Measurements from ENCODE around the gene DZIP1L.
"Not testable (repeated sequence)": the region's sequence is repeated elsewhere in the genome, so short reads cannot be mapped to it uniquely, and the experiment has no call there.

The DZIP1L gene, protein sequence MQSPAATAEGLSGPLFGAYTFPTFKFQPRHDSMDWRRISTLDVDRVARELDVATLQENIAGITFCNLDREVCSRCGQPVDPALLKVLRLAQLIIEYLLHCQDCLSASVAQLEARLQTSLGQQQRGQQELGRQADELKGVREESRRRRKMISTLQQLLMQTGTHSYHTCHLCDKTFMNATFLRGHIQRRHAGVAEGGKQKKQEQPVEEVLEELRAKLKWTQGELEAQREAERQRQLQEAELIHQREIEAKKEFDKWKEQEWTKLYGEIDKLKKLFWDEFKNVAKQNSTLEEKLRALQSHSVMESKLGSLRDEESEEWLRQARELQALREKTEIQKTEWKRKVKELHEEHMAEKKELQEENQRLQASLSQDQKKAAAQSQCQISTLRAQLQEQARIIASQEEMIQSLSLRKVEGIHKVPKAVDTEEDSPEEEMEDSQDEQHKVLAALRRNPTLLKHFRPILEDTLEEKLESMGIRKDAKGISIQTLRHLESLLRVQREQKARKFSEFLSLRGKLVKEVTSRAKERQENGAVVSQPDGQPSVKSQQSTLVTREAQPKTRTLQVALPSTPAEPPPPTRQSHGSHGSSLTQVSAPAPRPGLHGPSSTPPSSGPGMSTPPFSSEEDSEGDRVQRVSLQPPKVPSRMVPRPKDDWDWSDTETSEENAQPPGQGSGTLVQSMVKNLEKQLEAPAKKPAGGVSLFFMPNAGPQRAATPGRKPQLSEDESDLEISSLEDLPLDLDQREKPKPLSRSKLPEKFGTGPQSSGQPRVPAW

DNA sequence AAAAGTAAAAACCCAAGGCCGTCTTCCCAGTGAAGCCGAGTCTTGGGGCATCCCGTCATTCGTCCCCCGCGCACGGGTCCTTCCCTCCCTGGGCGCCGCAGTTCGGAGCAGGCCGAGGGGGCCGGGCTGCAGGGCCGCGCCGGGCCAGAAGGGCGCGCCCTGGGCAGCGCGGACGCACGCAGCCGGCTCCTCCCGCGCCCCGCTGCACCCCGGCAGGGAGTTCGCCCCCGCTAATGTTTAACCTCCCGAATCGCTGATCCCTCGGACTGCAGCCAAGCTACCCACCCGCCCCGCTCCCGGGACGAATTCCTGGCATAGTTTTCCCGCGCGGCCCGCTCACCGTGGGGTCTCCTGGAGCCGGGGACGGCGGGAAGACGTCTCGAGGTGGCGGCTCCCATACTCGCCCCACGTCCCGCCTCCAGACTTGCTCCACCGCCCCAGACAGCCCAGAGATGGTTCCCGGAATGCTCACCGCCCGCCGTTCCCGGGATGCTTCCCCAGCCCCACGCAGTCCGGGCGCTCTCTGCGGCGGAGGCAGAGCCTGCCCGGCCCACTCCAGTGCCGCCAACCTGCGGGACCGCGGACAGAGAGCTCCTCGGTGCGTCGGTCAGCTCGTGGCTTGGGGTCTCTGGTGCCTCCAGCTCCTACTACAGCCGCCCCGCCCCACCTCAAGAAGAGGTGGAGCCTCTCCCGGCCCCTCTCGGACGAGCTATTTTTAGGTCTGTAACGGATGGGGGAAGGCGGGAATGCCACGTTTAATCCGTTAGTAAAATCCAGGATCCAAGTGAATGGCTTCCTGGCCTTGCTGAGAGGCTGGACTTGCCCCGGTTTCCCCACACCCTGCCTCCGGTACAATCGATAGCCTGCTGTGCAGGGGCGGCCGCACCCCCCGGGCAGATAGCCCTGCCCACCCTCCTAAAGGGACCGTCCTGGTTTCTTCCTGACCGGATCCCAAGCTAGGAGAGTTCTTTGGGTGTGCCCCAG lies at the start of gene DZIP1L:
Gene DZIP1L, minus strand, starts transcription at position 621 of the 984 bp plus-strand sequence. CDS start 11,637 bp downstream, outside the sequence.
- peak; percentile 80 for DNase-seq (ENCODE audit: low spot score)

DNA sequence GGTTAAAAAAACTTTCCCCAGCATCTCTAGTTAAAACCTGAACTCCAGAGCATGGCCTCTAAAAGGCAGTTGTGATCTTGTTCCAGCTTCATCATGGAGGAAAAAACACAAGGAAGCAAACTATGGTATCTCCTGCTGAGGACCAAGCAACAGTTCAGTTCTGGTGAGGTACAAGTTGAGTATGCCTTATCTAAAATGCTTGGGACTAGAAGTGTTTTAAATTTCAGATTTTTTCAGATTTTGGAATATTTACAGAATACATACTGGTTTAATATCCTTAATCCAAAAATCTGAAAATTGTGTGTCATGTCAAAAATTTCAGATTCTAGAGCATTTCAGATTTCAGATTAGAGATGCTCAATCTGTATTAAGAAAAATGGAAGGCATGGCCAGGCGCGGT lies 49.7 kb upstream of the DZIP1L start:
- no peak for DNase-seq (ENCODE audit: low spot score)

DNA sequence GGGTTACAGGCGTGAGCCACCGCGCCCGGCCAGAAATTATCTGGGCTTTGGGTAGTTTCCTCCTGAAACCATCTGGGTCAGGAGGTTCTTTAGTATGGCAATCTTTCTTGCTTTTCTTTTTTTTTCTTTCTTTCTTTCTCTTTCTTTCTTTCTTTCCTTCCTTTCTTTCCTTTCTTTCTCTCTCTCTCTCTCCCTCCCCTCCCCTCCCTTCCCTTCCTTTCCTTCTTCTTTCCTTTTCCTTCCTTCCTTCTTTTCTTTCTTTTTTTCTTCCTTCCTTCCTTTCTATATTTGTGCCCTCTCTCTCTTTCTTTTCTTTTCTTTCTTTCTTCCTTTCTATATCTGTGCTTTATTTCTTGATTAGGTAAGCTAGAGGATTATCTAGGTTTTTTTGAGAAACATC lies 42.3 kb upstream of the DZIP1L start:
- no peak for DNase-seq (ENCODE audit: low spot score)

DNA sequence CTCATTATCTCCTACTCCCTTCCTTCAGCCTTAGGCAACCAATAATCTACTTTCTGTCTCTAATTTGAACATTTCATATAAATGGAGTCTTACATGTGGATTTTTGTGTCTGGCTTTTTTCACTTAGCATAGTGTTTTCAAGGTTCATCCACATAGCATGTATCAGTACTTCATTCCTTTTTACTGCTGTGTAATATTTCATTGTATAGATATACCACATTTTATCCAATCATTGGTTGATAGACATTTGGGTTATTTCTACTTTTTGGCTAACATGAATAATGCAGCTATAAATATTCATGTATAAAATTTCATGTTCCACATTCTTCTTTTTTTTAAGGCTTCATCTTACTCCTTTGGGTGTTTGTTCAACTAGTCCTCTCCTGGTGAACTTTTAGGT lies 39.1 kb upstream of the DZIP1L start:
- no peak for DNase-seq (ENCODE audit: low spot score)

DNA sequence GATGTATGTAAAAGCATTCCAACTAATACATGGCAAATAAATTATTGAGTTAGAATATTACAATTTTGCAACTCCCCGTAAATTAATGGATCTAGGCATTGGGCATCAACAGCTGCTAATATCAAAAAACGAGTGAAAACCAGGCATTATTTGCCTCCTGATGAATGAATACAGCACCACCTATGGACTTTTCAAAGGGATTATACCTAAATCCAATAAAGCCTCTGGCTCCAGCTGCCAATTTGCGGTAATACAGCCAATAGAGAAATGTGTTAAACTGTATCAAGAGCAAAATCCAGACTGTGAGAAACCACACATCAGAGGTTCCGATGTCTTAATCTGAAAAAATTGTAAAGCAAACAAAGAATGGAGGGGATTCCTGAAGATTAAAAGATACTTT lies 33.1 kb upstream of the DZIP1L start:
- DNase-seq (ENCODE audit: low spot score): no peak

DNA sequence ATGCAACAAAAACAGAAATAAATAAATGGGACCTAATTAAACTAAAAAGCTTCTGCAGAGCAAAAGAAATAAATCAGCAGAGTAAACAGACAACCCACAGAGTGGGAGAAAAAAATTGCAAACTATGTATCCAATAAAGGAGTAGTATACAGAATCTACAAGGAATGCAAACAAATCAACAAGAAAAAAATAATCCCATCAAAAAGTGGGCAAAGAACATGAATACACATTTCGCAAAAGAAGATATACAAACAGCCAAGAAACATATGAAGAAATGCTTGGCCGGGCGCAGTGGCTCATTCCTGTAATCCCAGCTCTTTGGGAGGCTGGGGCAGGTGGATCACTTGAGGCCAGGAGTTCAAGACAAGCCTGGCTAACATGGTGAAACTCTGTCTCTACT lies 26.8 kb upstream of the DZIP1L start:
- not testable (repeated sequence) for DNase-seq (ENCODE audit: low spot score)

DNA sequence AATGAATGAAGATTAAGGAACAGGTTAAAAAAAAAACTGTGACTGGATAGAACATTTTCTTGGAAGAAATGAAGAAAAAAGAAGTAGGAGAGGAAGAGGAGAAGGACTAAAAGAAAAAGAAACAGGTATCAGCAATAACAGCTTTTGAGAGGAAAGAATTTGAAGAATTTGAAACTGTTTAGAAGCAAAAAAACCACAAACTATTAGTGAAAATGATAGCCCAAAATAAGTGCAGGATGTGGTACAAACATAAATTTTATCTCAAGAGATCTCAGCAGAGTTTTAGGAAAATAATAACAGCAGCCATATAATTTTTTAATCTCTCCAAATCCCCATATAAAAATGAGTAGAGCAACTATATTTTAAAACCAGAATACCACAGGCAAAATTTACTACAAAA lies 25.5 kb upstream of the DZIP1L start:
- no peak for DNase-seq (ENCODE audit: low spot score)

DNA sequence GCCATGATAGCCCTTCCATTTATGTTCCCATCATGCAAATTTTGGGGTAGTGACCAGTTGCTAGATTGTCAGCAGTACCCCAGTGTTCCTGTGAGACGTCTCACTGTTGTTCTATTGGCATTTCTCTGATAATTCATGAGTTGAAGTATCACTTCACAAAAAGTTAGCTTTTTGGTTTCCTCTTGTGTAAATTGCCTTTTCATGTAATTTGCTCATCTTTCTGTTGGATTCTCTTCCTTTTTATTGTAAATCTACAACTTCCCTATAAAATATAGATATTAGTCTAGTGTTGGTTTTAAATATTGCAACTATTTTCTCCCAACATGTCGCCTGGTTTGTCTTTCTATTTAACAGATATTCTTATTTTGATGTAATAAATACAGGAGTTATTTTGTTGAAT lies 24.3 kb upstream of the DZIP1L start:
- no peak for DNase-seq (ENCODE audit: low spot score)

DNA sequence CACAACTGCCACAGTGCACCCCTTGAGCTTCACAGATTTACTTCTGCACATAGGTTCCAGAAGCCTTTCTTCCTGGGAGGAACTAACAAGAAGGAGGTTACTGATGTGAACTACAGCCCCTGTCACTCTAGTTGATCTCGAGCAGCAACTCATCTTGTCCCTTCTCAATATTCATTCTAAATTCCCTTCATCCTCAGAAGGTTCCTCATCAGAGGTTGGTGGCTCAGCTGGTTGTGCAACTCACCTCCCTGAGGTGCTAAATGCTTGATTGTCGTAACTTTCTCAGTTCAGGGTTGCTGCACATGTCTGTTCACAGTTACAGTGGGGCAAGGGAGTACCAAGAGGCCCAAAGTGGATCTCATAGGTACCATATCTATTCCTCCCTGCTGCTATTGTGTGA lies 22.5 kb upstream of the DZIP1L start:
- no peak for DNase-seq (ENCODE audit: low spot score)

DNA sequence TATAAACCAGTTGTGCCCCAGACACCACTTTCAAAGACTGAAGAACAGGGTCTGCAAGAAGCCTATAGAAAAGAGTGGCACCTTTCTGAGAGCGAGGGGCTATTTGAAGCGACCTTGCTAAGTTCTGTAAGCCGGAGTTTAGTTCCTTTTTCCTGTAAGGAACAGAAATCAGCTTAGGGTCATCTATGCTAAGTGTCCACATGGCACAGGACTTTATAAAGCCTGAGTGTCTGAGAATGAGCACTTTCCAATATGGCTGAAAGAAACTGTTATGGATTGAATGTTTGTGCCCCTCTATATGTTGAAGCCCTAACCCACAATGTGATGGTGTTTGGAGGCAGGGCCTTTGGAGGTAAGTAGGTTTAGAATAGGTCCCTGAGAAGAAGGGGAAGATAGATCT lies 20.8 kb upstream of the DZIP1L start:
- no peak for DNase-seq (ENCODE audit: low spot score)

DNA sequence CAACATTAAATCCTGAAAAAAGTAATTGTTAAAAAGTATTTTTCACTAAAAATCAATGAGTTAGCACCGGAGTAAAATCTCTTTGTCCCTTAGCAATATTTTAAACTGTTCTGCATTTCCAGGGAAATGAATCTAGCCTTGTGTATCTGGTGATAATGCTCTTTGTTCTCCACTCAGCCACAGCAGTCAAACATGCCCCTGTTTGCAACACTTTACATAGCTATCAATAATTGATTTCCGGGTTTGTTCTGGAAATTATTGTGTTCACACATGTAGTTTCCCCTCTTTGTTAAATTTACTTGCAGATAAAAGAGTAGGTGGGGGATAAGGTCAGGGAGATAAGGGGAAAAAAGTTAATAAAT lies 20.4 kb upstream of the DZIP1L start:
- no peak for DNase-seq (ENCODE audit: low spot score)

DNA sequence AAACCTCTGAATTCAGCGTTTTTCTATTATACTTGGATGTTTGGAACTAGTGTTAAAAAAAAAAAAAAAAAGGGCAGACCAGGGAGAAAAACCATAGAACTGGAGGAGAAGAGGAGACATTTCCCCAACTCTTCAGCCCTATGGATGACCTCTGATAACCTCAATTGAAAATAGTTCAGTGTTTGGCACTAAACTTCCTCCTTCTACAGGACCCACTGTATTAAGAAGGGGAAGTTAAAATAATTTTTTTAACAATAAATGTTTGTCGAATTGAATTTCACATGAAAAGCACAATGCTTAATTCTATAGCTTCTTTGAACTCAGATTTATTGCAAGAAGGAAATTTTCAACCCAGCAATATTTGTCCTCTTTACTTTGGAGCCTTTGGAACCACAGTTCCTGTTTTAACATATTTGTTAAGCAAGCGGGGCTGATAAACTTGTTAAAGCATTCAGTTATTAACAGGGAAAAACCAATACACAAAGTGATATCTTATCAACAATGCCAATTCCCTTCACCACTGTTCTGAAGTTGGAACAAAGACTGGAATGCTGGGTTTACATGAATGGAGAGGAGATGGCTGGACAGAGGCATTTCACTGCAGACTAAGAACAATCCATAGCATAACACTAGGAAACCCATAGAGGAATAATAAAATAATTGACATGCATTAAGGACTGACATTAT lies 19.9 kb upstream of the DZIP1L start:
- DNase-seq (ENCODE audit: low spot score): no peak

DNA sequence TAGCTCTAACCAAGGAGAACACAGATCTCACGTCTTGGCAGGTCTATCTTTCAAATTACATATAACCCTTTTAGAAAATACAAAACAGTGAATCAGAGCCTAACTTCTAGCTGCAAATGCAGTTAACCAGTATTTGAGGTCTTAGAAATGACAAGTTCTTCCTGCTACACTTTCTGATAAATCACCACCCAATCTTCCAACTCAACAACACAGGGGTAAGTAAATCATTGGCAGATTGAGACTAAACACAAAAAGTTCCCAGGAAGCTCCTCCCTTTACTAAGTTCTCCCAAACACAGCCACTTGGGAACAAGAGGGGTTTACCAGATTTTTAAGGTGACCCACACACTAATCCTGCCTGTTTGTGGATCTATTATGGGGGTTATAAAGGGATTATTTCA lies 16.8 kb upstream of the DZIP1L start, which contains the start of gene A4GNT:
Gene A4GNT, minus strand, starts transcription at position 152 of the 400 bp plus-strand sequence. CDS start 1,134 bp downstream, outside the sequence.
- no peak for DNase-seq (ENCODE audit: low spot score)

DNA sequence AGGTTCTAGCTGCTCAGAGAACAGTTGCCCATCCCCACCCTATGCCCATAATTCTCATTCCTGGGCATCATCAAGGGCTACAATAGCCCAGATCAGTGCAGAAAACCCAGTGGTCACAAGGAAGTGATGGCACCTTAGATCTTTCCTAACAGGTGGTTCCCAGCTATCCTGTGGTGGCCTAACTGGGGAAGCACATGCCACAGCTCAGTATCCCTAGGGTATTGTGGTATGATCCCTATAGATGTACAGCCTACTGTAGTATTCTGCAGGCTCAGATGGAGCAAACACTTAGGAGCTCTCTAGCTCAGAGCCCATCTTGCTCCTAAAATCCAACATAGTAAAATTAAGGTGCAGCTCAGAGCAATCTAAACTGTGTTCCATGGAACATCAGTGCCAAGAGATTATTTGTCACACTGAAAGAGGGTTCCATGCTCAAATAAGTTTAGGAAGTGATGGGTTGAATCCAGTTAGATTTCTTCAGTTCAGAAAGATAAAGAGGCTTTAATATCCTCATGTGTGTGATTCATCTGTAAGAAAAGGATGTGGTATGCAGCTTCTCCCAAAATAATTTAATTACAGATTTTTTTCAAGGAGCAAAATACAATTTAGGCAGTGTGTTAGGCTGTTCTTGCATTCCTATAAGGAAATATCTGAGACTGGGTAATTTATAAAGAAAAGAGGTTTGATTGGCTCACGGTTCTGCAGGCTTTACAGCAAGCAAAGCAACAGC lies 12.4 kb upstream of the DZIP1L start:
- DNase-seq (ENCODE audit: low spot score): no peak

DNA sequence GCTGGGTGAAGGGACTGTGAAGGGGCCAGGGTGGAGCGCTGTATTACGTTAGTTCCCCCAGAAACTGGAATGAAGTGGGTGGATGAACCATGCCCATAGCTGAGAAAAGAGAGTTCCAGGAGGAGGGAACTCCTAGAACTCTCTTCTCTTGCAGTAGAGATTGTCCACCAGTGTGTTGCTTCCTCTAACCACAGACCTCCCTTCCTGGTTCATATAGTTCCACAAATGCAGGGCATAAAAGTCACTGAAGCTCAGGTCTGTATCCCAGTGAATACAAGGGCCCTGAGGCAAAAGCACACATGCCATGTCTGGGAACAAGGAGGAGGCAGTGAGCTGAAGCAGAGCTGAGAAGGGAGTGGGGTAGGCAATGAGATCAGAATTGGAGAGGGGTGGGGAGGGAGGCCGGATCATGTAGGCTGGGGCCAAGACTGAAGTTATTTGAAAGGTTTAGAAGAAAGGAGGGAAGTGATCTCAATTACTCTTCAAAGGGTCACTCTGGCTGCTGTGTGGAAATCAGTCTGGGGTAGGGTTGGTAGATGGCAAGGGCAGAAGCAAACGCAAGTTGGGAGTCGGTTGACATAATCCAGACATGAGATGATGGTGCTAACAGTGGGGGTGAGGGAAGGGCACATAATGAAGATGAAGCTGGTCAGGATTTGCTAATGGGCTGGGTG lies 10.3 kb upstream of the DZIP1L start:
- DNase-seq (ENCODE audit: low spot score): no peak

DNA sequence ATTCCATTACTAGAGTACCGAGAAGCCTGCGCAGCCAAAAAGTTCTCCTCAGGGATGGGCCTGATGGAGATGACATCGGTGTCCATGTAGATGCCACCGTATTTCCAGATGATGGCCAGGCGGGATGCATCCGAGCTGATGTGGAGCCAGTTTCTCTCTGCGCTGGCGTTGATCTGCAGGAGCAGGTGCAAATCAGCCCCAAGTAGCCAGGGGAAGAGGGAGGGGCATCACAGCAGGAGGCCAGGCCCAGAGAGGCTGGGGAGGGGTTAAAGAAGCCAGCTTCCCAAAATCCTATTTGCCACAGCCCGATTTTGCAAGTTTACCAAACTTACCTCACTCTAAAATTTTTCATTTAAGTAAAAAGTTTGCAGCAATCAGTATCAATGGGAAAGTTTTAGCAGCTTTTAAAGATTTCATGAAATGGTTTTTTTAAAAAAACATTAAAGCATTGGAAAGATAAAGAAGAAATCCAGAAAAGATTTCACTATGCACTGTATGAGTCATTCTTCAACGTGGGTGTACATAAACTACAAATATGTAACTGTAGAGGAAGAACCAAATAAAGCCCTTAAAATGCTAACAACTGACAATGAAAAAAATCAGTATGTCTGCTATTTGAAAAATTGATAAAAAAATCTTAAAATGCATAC lies 9.4 kb upstream of the DZIP1L start:
- DNase-seq (ENCODE audit: low spot score): no peak

DNA sequence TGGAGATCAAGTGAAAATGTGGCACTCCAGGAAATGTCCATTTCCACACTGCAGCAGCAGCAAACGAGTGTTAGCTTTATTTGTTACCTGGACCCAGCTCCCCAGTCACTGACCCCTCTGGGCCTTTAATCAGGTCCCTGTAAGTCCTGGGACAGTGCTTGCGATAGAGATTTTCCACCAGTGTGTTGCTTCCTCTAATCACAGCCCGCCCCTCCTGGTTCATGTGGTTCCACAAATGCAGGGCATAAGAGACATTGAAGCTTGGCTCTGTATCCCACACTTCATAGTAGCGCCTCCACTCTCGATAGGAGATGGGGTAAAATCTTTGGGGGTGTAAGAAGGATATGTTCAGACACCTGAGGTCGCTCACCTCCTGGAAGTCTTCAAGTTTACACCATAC lies 8.8 kb upstream of the DZIP1L start:
- no peak for DNase-seq (ENCODE audit: low spot score)

DNA sequence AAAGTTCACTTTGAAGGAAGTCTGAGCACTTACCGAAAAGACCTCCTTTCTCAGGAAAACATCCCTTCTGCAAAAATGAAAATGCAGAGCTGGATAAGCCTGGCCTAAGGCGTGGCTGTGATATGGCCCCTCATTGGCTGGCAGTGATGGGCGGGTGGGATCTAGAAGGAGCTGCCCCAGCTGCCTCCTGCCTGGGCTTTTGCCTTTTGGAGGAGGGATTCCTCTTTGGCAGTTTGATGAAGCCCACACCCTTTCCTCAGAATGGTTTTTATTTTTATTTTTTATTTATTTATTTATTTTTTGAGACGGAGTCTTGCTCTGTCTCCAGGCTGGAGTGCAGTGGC lies 4.0 kb upstream of the DZIP1L start:
- DNase-seq (ENCODE audit: low spot score): no peak

DNA sequence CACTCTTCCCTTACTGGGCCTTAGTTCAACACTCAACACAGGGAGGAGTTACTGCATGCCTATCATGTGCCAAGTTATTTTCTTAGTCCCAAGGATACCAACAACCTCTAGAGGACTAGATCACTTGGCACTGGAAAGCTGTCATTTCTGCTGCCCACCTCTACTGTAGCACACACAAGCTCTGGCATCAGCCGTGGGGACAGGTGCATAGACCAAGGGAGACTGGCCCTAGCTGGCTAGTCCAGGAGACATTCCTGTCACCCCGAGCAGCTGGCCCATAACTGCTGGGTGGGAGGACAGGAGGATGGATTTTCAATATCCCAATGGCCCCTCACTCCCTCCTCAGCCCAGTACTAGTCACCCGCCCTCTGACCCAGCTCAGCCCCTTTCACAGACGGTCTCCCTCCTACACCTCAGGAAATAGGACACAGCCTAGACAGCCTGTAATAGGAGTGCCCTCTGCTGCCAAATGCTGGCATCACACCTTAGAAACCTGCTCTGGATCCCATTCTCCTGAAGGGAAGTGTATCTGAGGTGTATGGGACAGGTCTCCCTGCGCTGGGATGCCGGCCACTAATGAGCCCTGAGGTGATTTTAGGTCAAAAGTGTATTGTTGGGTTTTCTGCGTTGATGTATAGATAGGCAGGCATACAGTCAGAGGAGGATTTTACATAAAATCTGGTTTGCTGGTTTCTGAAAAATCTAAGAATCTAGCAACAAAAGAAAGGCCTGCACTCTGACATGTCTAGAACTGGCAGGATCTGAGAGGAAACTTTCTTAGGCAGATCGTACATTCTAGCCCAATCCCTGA lies 3.4 kb upstream of the DZIP1L start:
- peak; percentile 88 for DNase-seq (ENCODE audit: low spot score)

All from cerebellar cortex (tissue), 1 donor.